Measurements from ENCODE around the gene CLASP1. TPM values are rescaled to one million over a fixed set of nuclear protein-coding genes. Genes with fewer than 3 reads are reported as not detected.

Gene CLASP1
- total and polyA plus RNA-seq, 4 donors, result 7.5 to 50.0 (median 21.9) TPM

DNA sequence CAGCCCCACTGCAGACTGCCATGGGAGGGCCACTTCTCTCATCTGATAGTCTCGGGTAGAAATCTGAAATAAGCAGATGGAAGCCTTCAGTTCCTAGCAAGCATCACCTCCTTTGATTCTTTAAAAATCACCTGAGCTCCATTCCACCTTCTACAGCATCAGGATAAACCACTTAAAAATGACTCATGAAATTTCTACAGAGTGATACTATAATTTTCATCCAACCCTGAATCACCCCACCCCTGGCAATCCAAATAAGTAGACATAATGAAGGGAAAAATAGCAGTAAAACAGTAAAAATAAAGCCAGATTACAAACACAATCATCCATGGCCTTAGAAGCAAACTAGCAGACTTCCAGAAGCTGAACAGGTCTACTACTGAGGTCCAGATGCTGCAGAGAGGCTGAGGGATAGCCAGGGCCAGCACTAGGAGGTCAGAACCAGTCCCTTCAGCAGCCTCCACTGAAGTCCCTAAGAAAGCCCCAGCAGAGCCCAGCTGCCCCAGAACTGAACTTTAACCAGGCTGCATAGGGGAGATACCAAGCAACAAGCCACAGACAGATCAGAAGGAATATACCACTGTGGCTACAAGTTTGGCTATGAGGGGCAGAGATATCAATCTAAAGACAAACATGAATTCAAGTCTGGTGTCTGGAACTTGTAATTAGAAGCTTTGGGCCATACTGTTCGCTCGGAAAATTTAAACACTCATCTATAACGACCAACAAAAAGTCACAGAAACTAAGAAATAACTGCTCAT is 173.3 kb downstream of the CLASP1 start:
- Histone ChIP-seq H3K4me3 (ENCODE audit: low read depth in 1 of 3, low read length in 3 of 3) (no peak overlapping the region), H3K9me3 (ENCODE audit: control insufficient read depth in 4 of 4, low read length in 3 of 4) (no peaks in the 10 kb centered on the region), H3K9ac (ENCODE audit: low read depth in 1 of 2, low read length in 2 of 2) (no peak overlapping the region), H3K27me3 (ENCODE audit: control insufficient read depth in 4 of 4, insufficient read depth in 4 of 4, low read length in 3 of 4) (no peaks in the 10 kb centered on the region), H3K4me1 (ENCODE audit: control insufficient read depth in 4 of 4, insufficient read depth in 4 of 4, low read length in 3 of 4) (peaks cover 0 to 4% (median 2%) of the 10 kb centered on the region in 4 donors), H3K36me3 (ENCODE audit: control insufficient read depth in 4 of 4, insufficient read depth in 3 of 4, low read depth in 1 of 4, low read length in 3 of 4) (no peaks in the 10 kb centered on the region), H3K27ac (ENCODE audit: low read depth in 1 of 2, low read length in 2 of 2) (no peak overlapping the region)
- DNase-seq (ENCODE audit: low spot score), result no peak
- TF ChIP-seq, protein P1, sequence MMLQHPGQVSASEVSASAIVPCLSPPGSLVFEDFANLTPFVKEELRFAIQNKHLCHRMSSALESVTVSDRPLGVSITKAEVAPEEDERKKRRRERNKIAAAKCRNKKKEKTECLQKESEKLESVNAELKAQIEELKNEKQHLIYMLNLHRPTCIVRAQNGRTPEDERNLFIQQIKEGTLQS (IDR thresholded peaks at IDR 0.05), result no peak
- TF ChIP-seq, protein P2, sequence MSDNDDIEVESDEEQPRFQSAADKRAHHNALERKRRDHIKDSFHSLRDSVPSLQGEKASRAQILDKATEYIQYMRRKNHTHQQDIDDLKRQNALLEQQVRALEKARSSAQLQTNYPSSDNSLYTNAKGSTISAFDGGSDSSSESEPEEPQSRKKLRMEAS (IDR thresholded peaks at IDR 0.05), result no peak
- TF ChIP-seq EGR1 (IDR thresholded peaks at IDR 0.05; ENCODE audit: low read depth in 2 of 2) (no peak), TAF1 (conservative IDR thresholded peaks at IDR 0.05) (no peak), SP1 (IDR thresholded peaks at IDR 0.05) (no peak), FOXA1 (IDR thresholded peaks at IDR 0.05) (no peak), HNF4A (conservative IDR thresholded peaks at IDR 0.05) (no peak), FOXA2 (IDR thresholded peaks at IDR 0.05) (no peak), YY1 (IDR thresholded peaks at IDR 0.05) (no peak), RXRA (IDR thresholded peaks at IDR 0.05) (no peak)
- TF ChIP-seq, protein P3, sequence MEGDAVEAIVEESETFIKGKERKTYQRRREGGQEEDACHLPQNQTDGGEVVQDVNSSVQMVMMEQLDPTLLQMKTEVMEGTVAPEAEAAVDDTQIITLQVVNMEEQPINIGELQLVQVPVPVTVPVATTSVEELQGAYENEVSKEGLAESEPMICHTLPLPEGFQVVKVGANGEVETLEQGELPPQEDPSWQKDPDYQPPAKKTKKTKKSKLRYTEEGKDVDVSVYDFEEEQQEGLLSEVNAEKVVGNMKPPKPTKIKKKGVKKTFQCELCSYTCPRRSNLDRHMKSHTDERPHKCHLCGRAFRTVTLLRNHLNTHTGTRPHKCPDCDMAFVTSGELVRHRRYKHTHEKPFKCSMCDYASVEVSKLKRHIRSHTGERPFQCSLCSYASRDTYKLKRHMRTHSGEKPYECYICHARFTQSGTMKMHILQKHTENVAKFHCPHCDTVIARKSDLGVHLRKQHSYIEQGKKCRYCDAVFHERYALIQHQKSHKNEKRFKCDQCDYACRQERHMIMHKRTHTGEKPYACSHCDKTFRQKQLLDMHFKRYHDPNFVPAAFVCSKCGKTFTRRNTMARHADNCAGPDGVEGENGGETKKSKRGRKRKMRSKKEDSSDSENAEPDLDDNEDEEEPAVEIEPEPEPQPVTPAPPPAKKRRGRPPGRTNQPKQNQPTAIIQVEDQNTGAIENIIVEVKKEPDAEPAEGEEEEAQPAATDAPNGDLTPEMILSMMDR (IDR thresholded peaks at IDR 0.05; ENCODE audit: low read depth, low read length, missing input control), result no peak
- TF ChIP-seq, protein P4, sequence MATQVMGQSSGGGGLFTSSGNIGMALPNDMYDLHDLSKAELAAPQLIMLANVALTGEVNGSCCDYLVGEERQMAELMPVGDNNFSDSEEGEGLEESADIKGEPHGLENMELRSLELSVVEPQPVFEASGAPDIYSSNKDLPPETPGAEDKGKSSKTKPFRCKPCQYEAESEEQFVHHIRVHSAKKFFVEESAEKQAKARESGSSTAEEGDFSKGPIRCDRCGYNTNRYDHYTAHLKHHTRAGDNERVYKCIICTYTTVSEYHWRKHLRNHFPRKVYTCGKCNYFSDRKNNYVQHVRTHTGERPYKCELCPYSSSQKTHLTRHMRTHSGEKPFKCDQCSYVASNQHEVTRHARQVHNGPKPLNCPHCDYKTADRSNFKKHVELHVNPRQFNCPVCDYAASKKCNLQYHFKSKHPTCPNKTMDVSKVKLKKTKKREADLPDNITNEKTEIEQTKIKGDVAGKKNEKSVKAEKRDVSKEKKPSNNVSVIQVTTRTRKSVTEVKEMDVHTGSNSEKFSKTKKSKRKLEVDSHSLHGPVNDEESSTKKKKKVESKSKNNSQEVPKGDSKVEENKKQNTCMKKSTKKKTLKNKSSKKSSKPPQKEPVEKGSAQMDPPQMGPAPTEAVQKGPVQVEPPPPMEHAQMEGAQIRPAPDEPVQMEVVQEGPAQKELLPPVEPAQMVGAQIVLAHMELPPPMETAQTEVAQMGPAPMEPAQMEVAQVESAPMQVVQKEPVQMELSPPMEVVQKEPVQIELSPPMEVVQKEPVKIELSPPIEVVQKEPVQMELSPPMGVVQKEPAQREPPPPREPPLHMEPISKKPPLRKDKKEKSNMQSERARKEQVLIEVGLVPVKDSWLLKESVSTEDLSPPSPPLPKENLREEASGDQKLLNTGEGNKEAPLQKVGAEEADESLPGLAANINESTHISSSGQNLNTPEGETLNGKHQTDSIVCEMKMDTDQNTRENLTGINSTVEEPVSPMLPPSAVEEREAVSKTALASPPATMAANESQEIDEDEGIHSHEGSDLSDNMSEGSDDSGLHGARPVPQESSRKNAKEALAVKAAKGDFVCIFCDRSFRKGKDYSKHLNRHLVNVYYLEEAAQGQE (IDR thresholded peaks at IDR 0.05), result no peak
- 89% methylated on average over 4 of the region's 4 CpGs for WGBS

DNA sequence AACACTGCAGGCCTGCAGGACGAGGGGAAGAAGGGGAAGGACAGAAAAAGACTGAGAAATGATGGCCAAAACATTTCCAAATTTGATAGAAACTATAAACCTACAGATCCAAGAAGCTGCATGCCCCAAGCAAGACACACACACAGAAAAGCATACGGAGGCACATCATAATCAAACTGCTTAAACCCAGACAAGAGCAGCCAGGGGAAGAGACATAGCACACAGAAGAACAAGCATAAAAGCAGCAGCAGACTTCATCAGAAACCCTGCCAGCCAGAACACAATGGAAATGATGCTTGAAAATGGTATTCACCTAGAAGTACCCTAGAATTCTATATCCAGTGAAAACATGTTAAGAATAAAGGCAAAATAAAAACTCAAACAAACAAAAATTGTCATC is 175.8 kb downstream of the CLASP1 start:
- H3K9me3 ChIP-seq (ENCODE audit: control insufficient read depth in 4 of 4, low read length in 3 of 4), result no peaks in the 10 kb centered on the region
- no peaks in the 10 kb centered on the region for H3K27me3 ChIP-seq (ENCODE audit: control insufficient read depth in 4 of 4, insufficient read depth in 4 of 4, low read length in 3 of 4)
- no peak overlapping the region for H3K9ac ChIP-seq (ENCODE audit: low read depth in 1 of 2, low read length in 2 of 2)
- no peak for TF ChIP-seq HNF4G (IDR thresholded peaks at IDR 0.05)
- TF ChIP-seq, protein P2 (IDR thresholded peaks at IDR 0.05), result no peak
- TF ChIP-seq, protein P4 (IDR thresholded peaks at IDR 0.05), result no peak
- TF ChIP-seq RAD21 (IDR thresholded peaks at IDR 0.05), result no peak
- no peak for TF ChIP-seq YY1 (IDR thresholded peaks at IDR 0.05)
- no peak for TF ChIP-seq EGR1 (IDR thresholded peaks at IDR 0.05; ENCODE audit: low read depth in 2 of 2)
- no peak for TF ChIP-seq RXRA (IDR thresholded peaks at IDR 0.05)
- H3K36me3 ChIP-seq (ENCODE audit: control insufficient read depth in 4 of 4, insufficient read depth in 3 of 4, low read depth in 1 of 4, low read length in 3 of 4), result peaks cover 1 to 13% (median 13%) of the 10 kb centered on the region in 4 donors
- WGBS, result 95% methylated on average over 2 of the region's 2 CpGs
- DNase-seq (ENCODE audit: low spot score), result no peak
- peaks cover 0 to 4% (median under 1%) of the 10 kb centered on the region in 4 donors for H3K4me1 ChIP-seq (ENCODE audit: control insufficient read depth in 4 of 4, insufficient read depth in 4 of 4, low read length in 3 of 4)
- H3K27ac ChIP-seq (ENCODE audit: low read depth in 1 of 2, low read length in 2 of 2), result no peak overlapping the region
- H3K4me3 ChIP-seq (ENCODE audit: low read depth in 1 of 3, low read length in 3 of 3), result no peak overlapping the region
